HG02798 (cell line): ENCODE measurements around the gene PPP1R15B.
A peak's percentile ranks its signal among the peaks of the same experiment; 100 is the strongest.

Source experiments
- ATAC-seq: cut with Tn5 transposase; IDR thresholded peaks from one replicate; pipeline ENCODE4 v1.9.1; 2021; ENCODE audit warnings: mild to moderate bottlenecking; ENCODE audit not compliant: unreplicated experiment, poor library complexity

The PPP1R15B gene

DNA sequence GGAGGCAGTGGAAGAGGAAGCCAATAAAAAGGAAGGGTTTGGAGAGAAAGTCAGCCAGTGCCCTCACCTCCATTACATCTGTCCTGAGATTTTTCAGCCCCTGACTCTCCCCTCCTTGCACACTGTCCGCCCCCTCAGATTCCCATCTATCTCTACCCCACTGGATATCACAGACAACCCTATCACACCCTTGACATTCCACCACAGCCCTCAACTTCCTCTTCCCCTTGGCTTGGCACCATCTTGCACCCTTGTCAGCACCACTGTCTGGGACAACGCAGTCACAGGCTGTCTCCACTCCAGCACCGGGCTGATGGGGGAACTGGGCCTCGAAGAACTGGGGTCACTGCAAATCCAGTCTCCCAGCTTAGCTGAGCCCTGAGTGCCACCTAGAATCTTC, 37.7 kb downstream of the PPP1R15B start:
- no peak for ATAC-seq

- ATAC-seq = no peak
Observed at GRCh38 chr1:204370176-204370575, 41.4 kb downstream of the PPP1R15B start.

- ATAC-seq = no peak
Observed at GRCh38 chr1:204368996-204369726, 42.5 kb downstream of the PPP1R15B start.

DNA sequence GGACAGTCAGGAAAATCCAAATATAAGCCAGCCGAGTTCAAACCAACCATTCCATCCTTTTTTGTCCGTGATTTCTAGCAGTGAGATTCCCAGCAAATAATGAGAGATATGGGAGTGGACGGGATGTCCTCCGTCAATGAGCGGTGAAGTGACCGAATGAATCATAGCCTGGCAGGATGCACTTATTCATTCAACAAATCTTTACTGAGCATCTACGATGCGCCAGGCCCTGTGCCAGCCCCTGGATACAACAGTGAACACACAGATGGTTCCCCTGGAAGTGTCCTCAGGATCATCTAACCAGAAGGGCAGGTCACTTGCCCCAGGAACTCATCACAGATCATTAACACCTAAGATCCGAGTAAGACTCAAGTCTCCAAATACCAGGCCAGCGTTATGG, 43.7 kb downstream of the PPP1R15B start:
- ATAC-seq = no peak

DNA sequence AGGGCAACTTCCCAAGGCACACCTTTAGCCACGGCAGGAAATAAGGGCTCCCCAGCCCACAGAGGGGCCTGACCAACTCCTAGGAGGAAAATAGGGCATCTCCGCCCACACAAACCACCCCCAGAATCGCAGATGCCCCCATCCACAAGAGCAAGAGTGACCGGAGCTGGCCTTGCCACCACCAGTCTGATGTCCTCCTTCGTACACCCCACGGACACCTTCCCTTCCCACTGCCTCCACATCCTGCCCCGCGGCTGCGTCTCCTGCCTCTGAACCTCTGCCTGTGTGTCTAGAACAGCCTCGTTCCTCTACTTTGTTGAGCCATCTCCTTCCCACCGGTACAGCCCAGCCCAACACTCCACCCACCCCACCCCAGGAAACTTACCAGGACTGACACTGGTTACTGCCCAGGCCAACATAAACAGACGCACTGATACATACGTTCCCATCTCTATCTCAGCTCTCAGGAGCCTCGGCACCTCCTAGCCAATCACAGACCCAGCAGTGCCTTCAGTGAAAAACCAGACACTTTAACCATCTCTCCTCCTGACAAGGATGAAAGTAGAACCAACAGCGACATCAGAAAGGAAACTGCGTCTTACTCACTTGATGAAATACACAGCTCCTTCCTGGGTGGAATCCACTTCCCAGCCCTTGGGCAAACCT, 44.3 kb downstream of the PPP1R15B start:
- ATAC-seq = no peak

DNA sequence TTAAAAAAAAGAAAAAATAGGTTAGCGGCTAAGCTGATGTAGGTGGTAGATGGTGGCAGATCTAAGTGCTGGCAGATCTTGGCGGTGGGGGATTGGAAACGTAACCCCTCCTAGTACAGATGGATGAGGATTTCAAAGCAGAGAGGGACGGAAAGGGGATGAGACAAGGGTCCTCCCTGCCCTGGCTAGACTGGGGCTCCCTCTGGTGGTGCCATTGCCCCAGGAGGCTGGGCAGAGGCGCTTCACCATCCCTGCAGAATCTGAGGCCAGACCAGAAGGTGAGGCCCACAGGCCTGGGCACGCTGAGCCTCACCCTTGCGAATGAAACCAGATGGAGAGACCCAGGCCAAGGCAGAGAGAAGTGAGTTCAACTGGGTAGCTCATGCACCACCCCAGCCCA, 44.9 kb downstream of the PPP1R15B start:
- ATAC-seq = no peak

- peak; percentile 62 for ATAC-seq
Observed at GRCh38 chr1:204363335-204364114, 48.1 kb downstream of the PPP1R15B start.

GRCh38 chr1:204362984-204363334, 48.7 kb downstream of the PPP1R15B start:
- no peak for ATAC-seq

GRCh38 chr1:204361781-204362180, 49.8 kb downstream of the PPP1R15B start:
- no peak for ATAC-seq

- no peak for ATAC-seq
Observed at GRCh38 chr1:204361341-204361771, 50.3 kb downstream of the PPP1R15B start.

- no peak for ATAC-seq
Observed at GRCh38 chr1:204360314-204360713, 51.3 kb downstream of the PPP1R15B start.

DNA sequence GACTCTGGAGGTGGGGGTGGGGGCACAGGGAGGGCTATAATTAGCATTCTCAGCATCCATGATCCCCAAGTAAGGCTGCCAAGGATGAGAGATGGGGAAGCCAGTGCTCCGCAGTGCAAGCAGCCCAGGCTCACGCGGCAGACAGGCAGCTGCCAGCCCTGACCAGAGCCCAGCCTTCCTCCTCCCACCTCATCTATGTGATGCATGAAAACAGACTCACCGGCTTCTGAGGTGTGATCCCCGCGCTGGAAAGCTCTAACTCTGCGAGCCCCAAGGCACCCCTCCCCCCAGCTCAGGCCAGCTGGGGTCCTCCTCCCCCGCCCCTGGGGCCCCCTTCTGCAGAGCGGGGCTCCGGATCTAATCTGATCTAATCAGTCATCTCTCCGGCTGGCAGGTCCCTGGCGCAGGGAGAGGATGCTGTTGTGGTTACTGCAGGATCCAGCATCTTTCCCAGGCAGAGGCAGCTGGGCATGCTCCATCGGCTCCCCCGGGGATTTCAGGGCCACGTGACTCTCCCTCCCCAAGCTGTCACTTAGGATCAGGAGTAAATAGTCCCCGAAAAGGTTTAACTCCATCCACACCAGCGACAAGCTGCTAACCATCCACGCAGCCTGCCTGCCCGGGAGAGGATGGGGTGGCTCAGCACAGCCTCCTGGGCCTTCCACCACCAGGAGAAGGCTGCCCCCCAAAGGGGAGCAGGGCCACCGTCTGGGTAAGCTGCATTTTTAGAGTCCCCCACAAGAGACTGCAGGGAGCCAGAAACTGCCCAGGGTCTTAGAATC, 52.0 kb downstream of the PPP1R15B start, which contains the start of gene PLEKHA6:
Gene PLEKHA6 (minus strand): TSS at position 456 of the 782 bp plus-strand sequence. CDS start 86,202 bp downstream, outside the sequence.
- ATAC-seq = no peak

DNA sequence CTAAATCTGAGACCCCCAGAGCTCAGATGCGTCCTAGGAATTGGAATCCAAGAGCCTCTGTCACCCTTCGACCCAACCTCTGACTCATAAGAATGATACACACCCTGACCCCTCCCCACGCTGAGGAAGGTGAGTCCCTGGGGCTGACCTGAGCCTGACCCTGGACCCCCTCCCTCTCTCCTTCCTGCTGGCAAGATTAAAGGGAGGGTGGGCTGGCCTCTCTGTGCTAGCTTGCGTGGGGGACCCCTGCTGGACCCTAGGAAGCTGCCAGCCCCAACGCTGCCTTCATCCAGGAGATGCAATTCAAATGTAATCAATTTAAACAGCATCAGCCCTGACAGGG, 52.5 kb downstream of the PPP1R15B start:
- ATAC-seq = no peak

GRCh38 chr1:204358605-204359004, 53.0 kb downstream of the PPP1R15B start:
- no peak for ATAC-seq

DNA sequence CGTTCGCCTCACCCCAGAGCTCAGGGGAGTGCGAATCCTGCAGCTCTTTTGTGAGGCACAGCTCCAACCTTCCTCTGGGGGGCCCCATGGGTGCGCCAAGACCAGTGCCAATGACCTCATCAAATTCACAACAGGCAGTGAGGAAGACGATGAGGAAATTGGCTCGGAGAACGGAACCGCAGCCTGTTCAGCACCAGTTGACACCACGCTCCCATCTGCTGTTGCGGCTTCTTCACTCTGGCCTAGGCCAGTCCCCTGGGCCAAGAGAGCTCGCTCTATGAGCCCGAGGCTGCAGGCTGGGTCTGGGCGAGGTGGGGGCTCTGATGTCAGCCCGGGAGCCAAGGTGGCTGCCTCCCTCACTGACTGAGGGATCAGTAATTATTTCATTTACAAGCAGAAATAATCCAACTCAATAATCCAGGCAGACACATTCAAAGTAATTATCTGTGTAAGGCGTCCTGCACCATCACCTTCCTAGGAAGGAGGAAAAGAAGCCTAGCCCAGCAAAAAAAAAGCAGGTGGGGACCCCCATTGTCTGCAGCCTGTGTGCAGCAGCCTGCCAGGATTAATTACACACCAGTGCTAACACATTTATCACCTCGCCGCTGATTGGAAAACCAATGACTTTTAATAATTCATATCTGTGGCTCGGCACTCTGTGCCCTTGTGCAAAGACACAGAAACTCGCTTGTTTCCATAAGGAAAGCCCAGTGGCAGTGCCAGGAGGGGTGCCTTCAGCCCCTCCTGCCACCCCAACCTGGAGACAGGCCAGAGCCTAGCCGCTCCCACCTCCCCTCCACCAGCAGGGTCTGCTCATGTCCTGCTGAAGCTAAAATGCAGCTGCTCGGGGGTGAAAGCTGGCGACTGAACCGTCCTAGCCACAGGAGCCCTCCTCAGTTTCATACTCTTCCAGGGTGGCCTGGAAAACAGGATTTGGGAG, 53.8 kb downstream of the PPP1R15B start:
- ATAC-seq = no peak

DNA sequence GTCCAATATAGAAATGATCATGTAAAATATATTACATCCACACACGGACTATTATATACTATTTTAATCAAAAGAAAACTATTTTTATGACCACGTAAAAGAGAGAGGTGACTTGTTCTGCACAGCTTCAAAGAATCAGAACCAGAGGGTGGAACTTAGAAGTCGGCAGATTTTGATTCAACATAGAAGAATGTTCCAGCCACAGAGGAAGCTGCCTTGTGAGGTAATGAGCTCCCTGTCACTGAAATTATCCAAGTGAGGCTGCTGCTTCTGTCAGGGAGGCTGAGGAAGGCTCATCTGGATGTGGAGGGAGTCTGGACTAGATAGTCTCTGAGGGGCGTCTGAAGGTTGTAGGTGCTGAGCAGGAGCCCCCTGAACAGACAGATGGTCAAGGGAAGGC, 54.6 kb downstream of the PPP1R15B start:
- ATAC-seq = no peak

- no peak for ATAC-seq
Observed at GRCh38 chr1:204355913-204356312, 55.7 kb downstream of the PPP1R15B start.

- ATAC-seq = no peak
Observed at GRCh38 chr1:204354579-204354978, 57.0 kb downstream of the PPP1R15B start.
